PC-3 (cell line): Measurements from ENCODE around the gene EFHC1. TPM values are rescaled to one million over a fixed set of nuclear protein-coding genes. Genes with fewer than 3 reads are reported as not detected.

Source experiments
- ATAC-seq: fragments of 200-7000 bp; cut with Tn5 transposase; 2 replicates; pipeline ENCODE4 v1.9.1; 2020; ENCODE audit warnings: mild to moderate bottlenecking, moderate library complexity
- BruUV-seq: library from RNA; stranded (reverse); fragments of 400-500 nt; replicated peaks from 2 replicates; lab custom pipeline; 2021; lab: Mats Ljungman, UMichigan
- CTCF ChIA-PET: fragments of 300-600 bp; sonication (Branson Sonifier 250); formaldehyde crosslinking; loops from one replicate; lab custom pipeline; 2022; ENCODE audit warnings: antibody characterized with exemption; lab: Charles Lee
- POLR2A ChIA-PET: fragments of 300-600 bp; sonication (Branson Sonifier 250); formaldehyde crosslinking; loops from one replicate; lab custom pipeline; 2022; ENCODE audit warnings: antibody characterized with exemption; ENCODE audit not compliant: unreplicated experiment; lab: Charles Lee
- DNase-seq: peaks from one replicate; pipeline ENCODE4 v3.0.0-alpha.2; 2015
- H2AFZ ChIP-seq: fragments of 300-600 bp; sonication (generic); 2 replicates; pipeline ENCODE4 v1.6.0; 2016; ENCODE audit warnings: antibody characterized with exemption, low read length
- H3F3A ChIP-seq: fragments of 300-600 bp; sonication (generic); one replicate; pipeline ENCODE4 v1.6.0; 2017; ENCODE audit warnings: antibody characterized with exemption, low read length, control low read depth, mild to moderate bottlenecking; ENCODE audit not compliant: unreplicated experiment
- H3K27ac ChIP-seq: fragments of 300-600 bp; sonication (generic); 2 replicates; pipeline ENCODE4 v1.5.1; 2016; ENCODE audit warnings: mild to moderate bottlenecking, low read length
- H3K27me3 ChIP-seq: fragments of 300-600 bp; sonication (generic); 2 replicates; pipeline ENCODE4 v1.6.1; 2016; ENCODE audit warnings: low read length, mixed read lengths
- H3K36me3 ChIP-seq: fragments of 300-600 bp; sonication (generic); 2 replicates; pipeline ENCODE4 v1.6.1; 2016; ENCODE audit warnings: low read depth, mixed run types, low read length, mixed read lengths
- H3K4me1 ChIP-seq: fragments of 300-600 bp; sonication (generic); 2 replicates; pipeline ENCODE4 v1.5.1; 2016; ENCODE audit warnings: low read length; ENCODE audit not compliant: insufficient read depth
- H3K4me2 ChIP-seq: fragments of 300-600 bp; sonication (generic); 2 replicates; pipeline ENCODE4 v1.6.0; 2016; ENCODE audit warnings: low read length
- H3K4me3 ChIP-seq: fragments of 300-600 bp; sonication (generic); 2 replicates; pipeline ENCODE4 v1.5.1; 2016; ENCODE audit warnings: mild to moderate bottlenecking, low read length, mixed read lengths
- H3K79me2 ChIP-seq: fragments of 300-600 bp; sonication (generic); 2 replicates; pipeline ENCODE4 v1.6.1; 2017; ENCODE audit warnings: low read length, mixed read lengths
- H3K9ac ChIP-seq: fragments of 300-600 bp; sonication (generic); 2 replicates; pipeline ENCODE4 v1.6.0; 2016; ENCODE audit warnings: mild to moderate bottlenecking, low read length
- H3K9me2 ChIP-seq: fragments of 300-600 bp; sonication (generic); replicated peaks from 2 replicates; pipeline ENCODE4 v1.6.1; 2016; ENCODE audit warnings: mixed run types, low read length, mixed read lengths
- H3K9me3 ChIP-seq: fragments of 300-600 bp; sonication (generic); 2 replicates; pipeline ENCODE4 v1.6.1; 2016; ENCODE audit warnings: low read length, mixed read lengths
- H4K20me1 ChIP-seq: fragments of 300-600 bp; sonication (generic); 2 replicates; pipeline ENCODE4 v1.6.1; 2016; ENCODE audit warnings: low read length, mixed read lengths
- EZH2 ChIP-seq: fragments of 300-600 bp; sonication (generic); IDR thresholded peaks from one replicate; pipeline ENCODE4 v1.6.1; 2017; ENCODE audit warnings: antibody characterized with exemption, mild to moderate bottlenecking, low read length; ENCODE audit not compliant: unreplicated experiment
- EZH2phosphoT487 ChIP-seq: fragments of 300-600 bp; sonication (generic); IDR thresholded peaks from 2 replicates; pipeline ENCODE4 v1.6.1; 2018; ENCODE audit warnings: mild to moderate bottlenecking, antibody characterized with exemption, low read length, borderline replicate concordance
- intact Hi-C: fragments of 100-400 bp; cut with micrococcal nuclease; formaldehyde crosslinking; loops from 2 replicates; pipeline ENCODE4 v1.9.0; 2023
- total RNA-seq: library from RNA; depleted of rRNA; stranded (reverse); fragments of >200 nt; gene quantifications from 2 replicates; pipeline ENCODE4 v1.2.3, GENCODE V29; 2014
- TF ChIP-seq, protein P1 (sequence below): fragments of 300-600 bp; sonication (generic); conservative IDR thresholded peaks from 2 replicates; pipeline ENCODE4 v1.5.1; 2017; ENCODE audit warnings: antibody characterized with exemption, low read depth, mild to moderate bottlenecking, low read length

EFHC1 gene
- total RNA-seq, 1 experiment from 2014 or later, result 22.4 TPM

DNA sequence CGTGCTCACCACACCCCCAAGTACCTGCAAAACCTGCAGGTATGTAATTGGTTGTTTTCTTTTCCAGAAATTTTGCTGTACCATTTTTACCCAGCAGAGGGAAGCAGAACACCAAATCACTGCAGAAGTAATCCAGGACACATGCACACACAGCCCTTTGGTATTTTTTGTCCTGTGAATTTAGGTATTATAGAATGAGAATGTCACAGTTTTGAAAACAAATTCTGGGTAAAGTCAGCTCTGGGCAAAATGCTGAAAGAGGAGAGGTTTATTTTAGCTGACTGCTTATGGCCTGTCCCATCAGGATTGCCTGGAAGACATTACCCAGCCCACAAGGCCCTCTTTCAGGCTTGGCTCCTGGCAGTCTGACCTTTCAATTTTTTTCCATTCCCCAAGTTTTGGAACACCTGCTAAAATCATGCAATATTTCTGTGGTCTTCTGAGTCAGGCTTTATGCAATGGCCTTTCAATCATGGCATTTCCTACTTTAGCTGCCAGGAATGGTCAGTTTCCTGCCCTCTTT is 3.5 kb upstream of the EFHC1 start:
- intact Hi-C loops, result loop anchor here (1.0 to 2.0 kb wide), 4 partner anchors 88 to 247 kb away; no protein-coding TSS in a partner anchor
- no peaks in the 10 kb centered on the region for H3K9me2 ChIP-seq
- peak overlapping the region; percentile 26; the same call in 1 of the 2 replicates for H3K4me3 ChIP-seq
- ATAC-seq (peak; percentile 9; the same call in 1 of the 2 replicates), DNase-seq (peak; percentile 90)
- H2AFZ ChIP-seq, result no peak overlapping the region
- ChIA-PET CTCF (interaction anchor here (0.5 kb wide), 1 partner anchor 9 kb away, joined by 8 read pairs; no protein-coding TSS in a partner anchor), POLR2A (no interaction called here)
- no TSS peak for BruUV-seq
- H3K9me3 ChIP-seq, result no peaks in the 10 kb centered on the region
- no peaks in the 10 kb centered on the region for H4K20me1 ChIP-seq
- H3K27me3 ChIP-seq, result no peaks in the 10 kb centered on the region
- H3K4me2 ChIP-seq, result peak overlapping the region; percentile 52
- no peaks in the 10 kb centered on the region for H3F3A ChIP-seq
- TF ChIP-seq EZH2, result no peak
- TF ChIP-seq EZH2phosphoT487, result no peak
- TF ChIP-seq, protein P1, sequence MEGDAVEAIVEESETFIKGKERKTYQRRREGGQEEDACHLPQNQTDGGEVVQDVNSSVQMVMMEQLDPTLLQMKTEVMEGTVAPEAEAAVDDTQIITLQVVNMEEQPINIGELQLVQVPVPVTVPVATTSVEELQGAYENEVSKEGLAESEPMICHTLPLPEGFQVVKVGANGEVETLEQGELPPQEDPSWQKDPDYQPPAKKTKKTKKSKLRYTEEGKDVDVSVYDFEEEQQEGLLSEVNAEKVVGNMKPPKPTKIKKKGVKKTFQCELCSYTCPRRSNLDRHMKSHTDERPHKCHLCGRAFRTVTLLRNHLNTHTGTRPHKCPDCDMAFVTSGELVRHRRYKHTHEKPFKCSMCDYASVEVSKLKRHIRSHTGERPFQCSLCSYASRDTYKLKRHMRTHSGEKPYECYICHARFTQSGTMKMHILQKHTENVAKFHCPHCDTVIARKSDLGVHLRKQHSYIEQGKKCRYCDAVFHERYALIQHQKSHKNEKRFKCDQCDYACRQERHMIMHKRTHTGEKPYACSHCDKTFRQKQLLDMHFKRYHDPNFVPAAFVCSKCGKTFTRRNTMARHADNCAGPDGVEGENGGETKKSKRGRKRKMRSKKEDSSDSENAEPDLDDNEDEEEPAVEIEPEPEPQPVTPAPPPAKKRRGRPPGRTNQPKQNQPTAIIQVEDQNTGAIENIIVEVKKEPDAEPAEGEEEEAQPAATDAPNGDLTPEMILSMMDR, result peak; percentile 91
- no peaks in the 10 kb centered on the region for H3K36me3 ChIP-seq
- H3K27ac ChIP-seq, result peak overlapping the region; percentile 46; the same call in 1 of the 2 replicates
- H3K4me1 ChIP-seq, result peaks cover 40% of the 10 kb centered on the region
- no peak overlapping the region for H3K9ac ChIP-seq
- H3K79me2 ChIP-seq, result peaks cover 8% of the 10 kb centered on the region

DNA sequence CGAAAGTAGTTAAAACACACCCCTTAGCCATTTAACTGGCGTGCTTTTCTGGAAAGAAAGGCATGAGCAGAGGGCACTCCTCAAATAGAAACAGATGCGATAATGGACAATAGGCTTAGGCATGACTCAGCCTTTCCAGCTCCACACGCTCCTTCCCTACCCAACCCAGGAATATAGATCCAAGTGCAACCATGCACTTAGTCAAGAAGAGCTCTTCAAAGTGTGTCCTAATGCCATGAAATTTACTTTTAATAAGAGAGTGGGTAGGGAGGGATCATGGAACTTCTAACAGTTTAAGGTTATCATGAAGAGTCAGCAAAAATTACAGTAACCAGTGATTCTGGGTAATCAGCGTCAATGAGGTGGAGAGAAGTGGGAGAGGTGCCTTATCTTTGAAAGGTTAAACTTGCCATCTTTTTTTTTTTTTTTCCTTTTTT is 2.4 kb upstream of the EFHC1 start:
- TF ChIP-seq EZH2phosphoT487, result no peak
- no peak for TF ChIP-seq EZH2
- TF ChIP-seq, protein P1, result no peak
- BruUV-seq, result no TSS peak
- H3K27me3 ChIP-seq, result no peaks in the 10 kb centered on the region
- no peaks in the 10 kb centered on the region for H3K9me2 ChIP-seq
- H3F3A ChIP-seq, result no peaks in the 10 kb centered on the region
- ChIA-PET POLR2A (no interaction called here), CTCF (interaction anchor here (0.6 kb wide), 1 partner anchor 252 kb away, joined by 3 read pairs; no protein-coding TSS in a partner anchor)
- DNase-seq (peak; percentile 60), ATAC-seq (no peak)
- H3K36me3 ChIP-seq, result no peaks in the 10 kb centered on the region
- no peak overlapping the region for H2AFZ ChIP-seq
- no peaks in the 10 kb centered on the region for H3K9me3 ChIP-seq
- no peak overlapping the region for H3K9ac ChIP-seq
- H3K4me3 ChIP-seq, result no peak overlapping the region
- H3K27ac ChIP-seq, result peak overlapping the region; percentile 46
- peaks cover 41% of the 10 kb centered on the region for H3K4me1 ChIP-seq
- no peaks in the 10 kb centered on the region for H4K20me1 ChIP-seq
- intact Hi-C loops, result loop anchor here (2.0 kb wide), 1 partner anchor 173 kb away; no protein-coding TSS in a partner anchor
- H3K4me2 ChIP-seq, result peak overlapping the region; percentile 36; the same call in 1 of the 2 replicates
- H3K79me2 ChIP-seq, result peaks cover 13% of the 10 kb centered on the region

DNA sequence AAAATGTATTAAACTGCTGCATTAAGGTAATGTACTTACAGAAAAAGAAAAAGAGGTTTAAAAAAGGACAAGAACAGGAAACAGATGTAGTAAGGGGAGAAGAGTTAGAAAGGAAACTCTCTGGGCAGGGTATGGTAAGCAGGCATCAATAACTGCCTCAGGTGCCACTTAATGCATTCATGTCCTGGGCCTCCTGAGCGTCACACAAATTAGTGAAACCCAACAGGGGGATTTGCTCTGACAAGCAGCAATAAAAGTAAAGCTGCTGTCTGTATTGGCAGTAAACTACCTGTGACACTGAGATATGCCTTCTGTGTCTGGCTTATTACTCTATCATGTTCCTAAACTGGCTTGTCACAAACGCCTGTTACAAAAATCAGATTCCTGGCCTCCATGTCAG is 1.5 kb upstream of the EFHC1 start:
- TF ChIP-seq, protein P1, result no peak
- TF ChIP-seq EZH2phosphoT487 (no peak), EZH2 (no peak)
- no peak overlapping the region for H2AFZ ChIP-seq
- BruUV-seq, result no TSS peak
- no peaks in the 10 kb centered on the region for H3K9me3 ChIP-seq
- H3K4me1 ChIP-seq, result peaks cover 48% of the 10 kb centered on the region
- no peaks in the 10 kb centered on the region for H4K20me1 ChIP-seq
- intact Hi-C loops, result no loop called here
- no peak overlapping the region for H3K27ac ChIP-seq
- H3K4me3 ChIP-seq, result no peak overlapping the region
- ChIA-PET POLR2A (no interaction called here), CTCF (interaction anchor here (0.6 kb wide), 1 partner anchor 304 kb away, joined by 4 read pairs; no protein-coding TSS in a partner anchor)
- H3F3A ChIP-seq, result no peaks in the 10 kb centered on the region
- no peaks in the 10 kb centered on the region for H3K9me2 ChIP-seq
- ATAC-seq (no peak), DNase-seq (no peak)
- no peak overlapping the region for H3K9ac ChIP-seq
- no peaks in the 10 kb centered on the region for H3K27me3 ChIP-seq
- no peaks in the 10 kb centered on the region for H3K36me3 ChIP-seq
- peaks cover 13% of the 10 kb centered on the region for H3K79me2 ChIP-seq
- no peak overlapping the region for H3K4me2 ChIP-seq
